ENCODE results near the gene BORCS5.

- TF ChIP-seq CTCF (IDR thresholded peaks at IDR 0.05; ENCODE audit: low read length) (no peak), EZH2 (IDR thresholded peaks at IDR 0.05; ENCODE audit: borderline replicate concordance, low read length) (no peak)
Measured at GRCh38 chr12:12450043-12450471, 93.2 kb downstream of the BORCS5 start.

Data from OCI-LY1 (cell line).